ENCODE results near the gene PLCB4.

PLCB4 gene

GRCh38 chr20:9144643-9145042, 75.8 kb downstream of the PLCB4 start:
- TF ChIP-seq TAF1 (IDR thresholded peaks at IDR 0.05; ENCODE audit: borderline replicate concordance, insufficient read depth, low read length), result no peak
- no peak for TF ChIP-seq FOXP2 (optimal IDR thresholded peaks at IDR 0.05; ENCODE audit: borderline replicate concordance, extremely low read depth, extremely low read length, insufficient read depth)
- no peak for TF ChIP-seq REST (IDR thresholded peaks at IDR 0.05; ENCODE audit: insufficient read depth in 1 of 2, low read depth in 2 of 2, low read length in 2 of 2)
- no peak for TF ChIP-seq SIN3A (IDR thresholded peaks at IDR 0.05; ENCODE audit: borderline replicate concordance, insufficient read depth, low read length)
- TF ChIP-seq POLR2AphosphoS5 (IDR thresholded peaks at IDR 0.05; ENCODE audit: low read depth, low read length), result no peak

- TF ChIP-seq SIN3A (IDR thresholded peaks at IDR 0.05; ENCODE audit: borderline replicate concordance, insufficient read depth, low read length) (no peak), FOXP2 (optimal IDR thresholded peaks at IDR 0.05; ENCODE audit: borderline replicate concordance, extremely low read depth, extremely low read length, insufficient read depth) (no peak), POLR2AphosphoS5 (IDR thresholded peaks at IDR 0.05; ENCODE audit: low read depth, low read length) (no peak), TAF1 (IDR thresholded peaks at IDR 0.05; ENCODE audit: borderline replicate concordance, insufficient read depth, low read length) (no peak), REST (IDR thresholded peaks at IDR 0.05; ENCODE audit: insufficient read depth in 1 of 2, low read depth in 2 of 2, low read length in 2 of 2) (no peak)
Measured at GRCh38 chr20:9145142-9145541, 76.3 kb downstream of the PLCB4 start.

GRCh38 chr20:9146649-9147048, 77.8 kb downstream of the PLCB4 start:
- TF ChIP-seq REST (IDR thresholded peaks at IDR 0.05; ENCODE audit: insufficient read depth in 1 of 2, low read depth in 2 of 2, low read length in 2 of 2) (no peak), FOXP2 (optimal IDR thresholded peaks at IDR 0.05; ENCODE audit: borderline replicate concordance, extremely low read depth, extremely low read length, insufficient read depth) (no peak), TAF1 (IDR thresholded peaks at IDR 0.05; ENCODE audit: borderline replicate concordance, insufficient read depth, low read length) (no peak), SIN3A (IDR thresholded peaks at IDR 0.05; ENCODE audit: borderline replicate concordance, insufficient read depth, low read length) (no peak), POLR2AphosphoS5 (IDR thresholded peaks at IDR 0.05; ENCODE audit: low read depth, low read length) (no peak)

GRCh38 chr20:9147547-9148024, 78.7 kb downstream of the PLCB4 start:
- TF ChIP-seq TAF1 (IDR thresholded peaks at IDR 0.05; ENCODE audit: borderline replicate concordance, insufficient read depth, low read length), result no peak
- TF ChIP-seq FOXP2 (optimal IDR thresholded peaks at IDR 0.05; ENCODE audit: borderline replicate concordance, extremely low read depth, extremely low read length, insufficient read depth), result no peak
- no peak for TF ChIP-seq REST (IDR thresholded peaks at IDR 0.05; ENCODE audit: insufficient read depth in 1 of 2, low read depth in 2 of 2, low read length in 2 of 2)
- no peak for TF ChIP-seq SIN3A (IDR thresholded peaks at IDR 0.05; ENCODE audit: borderline replicate concordance, insufficient read depth, low read length)
- no peak for TF ChIP-seq POLR2AphosphoS5 (IDR thresholded peaks at IDR 0.05; ENCODE audit: low read depth, low read length)

- TF ChIP-seq POLR2AphosphoS5 (IDR thresholded peaks at IDR 0.05; ENCODE audit: low read depth, low read length) (no peak), REST (IDR thresholded peaks at IDR 0.05; ENCODE audit: insufficient read depth in 1 of 2, low read depth in 2 of 2, low read length in 2 of 2) (no peak), FOXP2 (optimal IDR thresholded peaks at IDR 0.05; ENCODE audit: borderline replicate concordance, extremely low read depth, extremely low read length, insufficient read depth) (no peak), SIN3A (IDR thresholded peaks at IDR 0.05; ENCODE audit: borderline replicate concordance, insufficient read depth, low read length) (no peak), TAF1 (IDR thresholded peaks at IDR 0.05; ENCODE audit: borderline replicate concordance, insufficient read depth, low read length) (no peak)
Measured at GRCh38 chr20:9148291-9148690, 79.4 kb downstream of the PLCB4 start.

Data from PFSK-1 (cell line).